Adipocyte (in vitro differentiated cells): Measurements from ENCODE around the gene CTSF.
"Not testable (repeated sequence)": the region's sequence is repeated elsewhere in the genome, so short reads cannot be mapped to it uniquely, and the experiment has no call there.

Experiments used
- DNase-seq: peaks from one replicate; pipeline ENCODE4 v3.0.0-alpha.2; 2015; ENCODE audit warnings: low read depth
- H3K27me3 ChIP-seq: replicated peaks from 2 replicates; pipeline ENCODE4 v1.7.0; 2013; ENCODE audit warnings: mild to moderate bottlenecking, low read length, moderate library complexity; ENCODE audit not compliant: control insufficient read depth, insufficient read depth
- H3K36me3 ChIP-seq: 2 replicates; pipeline ENCODE4 v1.7.0; 2013; ENCODE audit warnings: low read length, mild to moderate bottlenecking, moderate library complexity; ENCODE audit not compliant: control insufficient read depth, insufficient read depth, severe bottlenecking
- H3K4me1 ChIP-seq: 2 replicates; pipeline ENCODE4 v1.7.0; 2013; ENCODE audit warnings: mild to moderate bottlenecking, low read length, moderate library complexity; ENCODE audit not compliant: control insufficient read depth, insufficient read depth
- H3K4me3 ChIP-seq: 2 replicates; pipeline ENCODE4 v1.7.0; 2013; ENCODE audit warnings: mild to moderate bottlenecking, low read length, moderate library complexity
- H3K9ac ChIP-seq: 2 replicates; pipeline ENCODE4 v1.7.0; 2013; ENCODE audit warnings: mild to moderate bottlenecking, low read length, moderate library complexity
- H3K9me3 ChIP-seq: 2 replicates; pipeline ENCODE4 v1.7.0; 2013; ENCODE audit warnings: mild to moderate bottlenecking, low read length, moderate library complexity; ENCODE audit not compliant: control insufficient read depth

CTSF gene

DNA sequence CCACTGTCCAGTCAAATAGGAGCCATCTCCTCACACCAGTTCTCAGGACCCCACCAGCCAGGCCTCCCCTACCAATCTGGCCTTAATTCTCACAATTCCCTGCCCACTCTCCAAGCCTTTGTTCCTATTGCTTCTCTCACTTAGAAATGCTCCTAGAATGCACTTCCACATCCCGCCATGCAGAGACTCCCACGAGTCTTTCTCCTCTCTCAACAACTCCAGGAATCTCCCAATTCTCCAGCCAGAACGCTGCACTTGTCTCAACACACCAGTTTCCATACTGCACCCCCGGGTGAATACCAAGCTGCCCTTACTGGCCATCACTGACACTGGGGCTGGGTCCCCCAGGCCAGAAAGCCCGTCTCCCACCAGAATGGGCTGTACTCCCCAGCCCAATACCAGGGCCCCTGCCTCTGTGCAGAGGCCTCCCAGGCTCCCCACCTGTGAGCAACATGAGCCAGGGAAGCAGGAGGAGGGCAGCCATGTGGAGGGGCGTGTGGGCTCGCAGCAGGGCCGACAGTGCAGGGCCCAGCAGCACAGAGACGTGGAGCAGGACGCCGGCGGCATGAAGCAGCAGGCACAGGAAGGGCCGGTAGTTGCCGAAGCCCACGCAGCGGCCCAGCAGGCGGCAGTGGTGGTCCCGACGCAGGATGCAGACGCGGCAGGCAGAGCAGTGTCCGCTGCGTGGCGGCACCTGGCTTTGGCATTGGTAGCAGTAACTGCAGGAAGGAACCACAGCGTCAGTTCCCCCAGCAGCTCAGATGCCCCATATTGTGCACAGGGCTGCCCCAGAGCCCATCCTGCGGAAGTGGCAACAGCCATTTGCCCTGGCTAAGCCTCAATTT lies 24.9 kb downstream of the CTSF start:
- peak overlapping the region; percentile 50 for H3K9ac ChIP-seq
- peaks cover 7% of the 10 kb centered on the region for H3K36me3 ChIP-seq
- no peak overlapping the region for H3K4me3 ChIP-seq
- H3K9me3 ChIP-seq: no peaks in the 10 kb centered on the region
- H3K4me1 ChIP-seq: peaks cover 30% of the 10 kb centered on the region
- no peaks in the 10 kb centered on the region for H3K27me3 ChIP-seq
- DNase-seq: peak; percentile 22

DNA sequence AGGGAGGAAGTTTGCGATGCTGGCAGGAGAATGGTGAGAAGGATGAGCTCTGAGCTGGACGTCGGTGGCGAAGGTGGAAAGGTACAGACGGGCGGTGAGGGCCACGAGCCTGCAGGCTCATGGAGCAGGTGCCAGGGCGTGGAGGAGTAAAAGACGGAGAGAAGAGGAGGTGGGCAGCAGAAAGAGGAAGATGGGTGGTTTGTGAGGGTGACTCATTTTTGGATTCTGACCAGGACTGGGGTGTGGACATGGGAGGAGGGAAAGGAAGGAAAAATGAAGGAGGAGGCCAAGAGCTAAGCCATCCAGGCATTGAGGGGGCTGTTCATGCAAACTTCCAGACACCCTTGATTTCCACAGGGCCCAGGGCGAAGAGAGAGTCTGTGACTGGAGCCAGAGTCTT lies 26.0 kb downstream of the CTSF start:
- no peaks in the 10 kb centered on the region for H3K27me3 ChIP-seq
- H3K4me3 ChIP-seq: no peak overlapping the region
- H3K9ac ChIP-seq: no peak overlapping the region
- H3K9me3 ChIP-seq: no peaks in the 10 kb centered on the region
- peaks cover 30% of the 10 kb centered on the region for H3K4me1 ChIP-seq
- peak; percentile 16 for DNase-seq
- peaks cover 7% of the 10 kb centered on the region for H3K36me3 ChIP-seq

DNA sequence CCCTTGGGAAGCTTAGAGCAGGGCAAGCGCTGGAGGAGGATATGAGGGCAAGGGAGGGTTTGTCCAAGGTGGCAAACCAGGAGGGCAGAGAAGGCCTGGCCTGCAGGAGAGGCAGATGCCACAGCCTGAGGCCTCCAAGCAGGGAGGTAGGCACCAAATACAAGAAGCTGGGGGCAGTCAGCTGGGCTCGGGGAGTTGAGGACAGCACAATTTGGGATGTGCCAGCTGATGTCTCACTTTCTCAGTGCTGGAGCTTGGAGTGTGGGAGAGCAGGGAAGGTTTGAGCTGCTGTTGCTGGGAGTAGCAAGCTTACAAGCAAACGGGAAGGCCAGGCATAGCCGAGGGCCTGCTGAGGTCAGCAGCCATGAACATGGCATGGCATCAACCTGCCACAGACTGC lies 26.5 kb downstream of the CTSF start:
- Histone ChIP-seq H3K27me3 (no peaks in the 10 kb centered on the region), H3K36me3 (peaks cover 7% of the 10 kb centered on the region), H3K4me1 (peaks cover 30% of the 10 kb centered on the region), H3K9me3 (no peaks in the 10 kb centered on the region), H3K4me3 (no peak overlapping the region), H3K9ac (no peak overlapping the region)
- no peak for DNase-seq

DNA sequence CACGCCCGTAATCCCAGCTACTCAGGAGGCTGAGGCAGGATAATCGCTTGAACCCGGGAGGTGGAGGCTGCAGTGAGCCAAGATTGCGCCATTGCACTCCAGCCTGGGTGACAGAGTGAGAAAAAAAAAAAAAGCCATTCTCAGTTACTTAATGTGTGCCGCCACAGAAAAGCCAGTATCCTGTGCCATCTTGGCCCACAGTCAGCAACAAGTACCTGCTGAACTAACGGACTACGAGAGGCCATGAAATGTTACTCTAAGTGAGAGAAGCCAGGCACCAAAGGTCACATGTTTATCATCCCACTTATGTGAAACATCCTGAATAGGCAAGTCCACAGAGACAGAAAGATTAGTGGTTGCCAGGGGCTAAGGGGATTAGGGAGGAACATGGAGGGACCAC lies 27.8 kb downstream of the CTSF start:
- H3K4me3 ChIP-seq, H3K9ac ChIP-seq, DNase-seq, H3K27me3 ChIP-seq, H3K9me3 ChIP-seq: not testable (repeated sequence)
- peaks cover 25% of the 10 kb centered on the region for H3K4me1 ChIP-seq
- H3K36me3 ChIP-seq: peaks cover 11% of the 10 kb centered on the region

DNA sequence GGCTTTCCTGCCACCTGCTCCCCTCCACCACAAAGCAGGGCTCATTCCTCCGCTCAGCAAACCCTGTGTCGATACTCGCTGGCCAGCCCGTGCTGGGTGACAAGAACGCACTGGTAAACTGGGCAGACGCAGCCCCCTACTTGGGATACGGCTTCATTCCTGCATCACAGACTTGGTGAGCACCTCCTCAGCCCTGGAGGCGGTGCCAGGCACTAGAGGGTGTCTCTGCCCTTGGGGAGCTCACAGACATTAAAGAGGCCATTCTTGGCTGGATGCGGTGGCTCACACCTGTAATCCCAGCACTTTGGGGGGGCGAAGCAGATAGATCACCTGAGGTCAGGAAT lies 28.6 kb downstream of the CTSF start:
- no peak for DNase-seq
- peaks cover 11% of the 10 kb centered on the region for H3K36me3 ChIP-seq
- peaks cover 20% of the 10 kb centered on the region for H3K4me1 ChIP-seq
- H3K4me3 ChIP-seq: no peak overlapping the region
- no peaks in the 10 kb centered on the region for H3K9me3 ChIP-seq
- no peaks in the 10 kb centered on the region for H3K27me3 ChIP-seq
- H3K9ac ChIP-seq: no peak overlapping the region

DNA sequence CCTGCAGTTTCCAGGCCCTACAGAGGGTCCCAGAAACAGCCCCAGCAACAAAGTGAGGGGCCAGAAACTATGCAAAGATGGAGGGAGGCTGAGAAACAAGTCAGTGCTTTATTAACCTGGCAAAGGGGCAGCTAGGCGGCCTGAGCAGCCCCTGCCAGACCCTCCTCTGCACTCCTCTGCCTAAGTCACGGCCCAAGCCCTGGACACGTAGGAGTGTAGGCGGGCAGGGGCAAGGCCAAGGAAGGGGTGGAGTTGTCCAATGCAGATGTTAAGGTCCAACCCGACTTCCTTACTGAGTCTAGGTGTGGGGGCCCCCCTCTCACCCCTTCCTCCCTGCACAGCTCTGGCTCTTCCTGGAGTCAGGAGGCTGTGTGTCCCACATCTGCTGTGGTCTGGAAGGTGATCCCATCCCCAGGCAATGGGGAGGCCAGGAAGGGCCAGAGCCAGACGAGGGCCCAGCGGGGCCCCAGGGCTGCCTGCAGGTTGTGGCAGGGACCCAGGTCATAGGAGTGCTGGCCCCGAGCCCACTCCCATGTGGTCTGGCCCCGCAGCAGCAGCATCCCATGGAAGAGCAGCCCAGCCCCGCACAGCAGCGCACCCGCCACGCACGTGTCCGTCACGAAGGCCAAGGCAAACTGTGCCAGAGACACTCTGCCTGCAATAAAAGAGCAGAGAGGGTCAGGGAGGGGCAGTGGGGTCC lies 29.1 kb downstream of the CTSF start:
- no peak overlapping the region for H3K9ac ChIP-seq
- DNase-seq: no peak
- H3K27me3 ChIP-seq: no peaks in the 10 kb centered on the region
- H3K4me1 ChIP-seq: peaks cover 16% of the 10 kb centered on the region
- H3K36me3 ChIP-seq: peaks cover 11% of the 10 kb centered on the region
- H3K9me3 ChIP-seq: no peaks in the 10 kb centered on the region
- no peak overlapping the region for H3K4me3 ChIP-seq

DNA sequence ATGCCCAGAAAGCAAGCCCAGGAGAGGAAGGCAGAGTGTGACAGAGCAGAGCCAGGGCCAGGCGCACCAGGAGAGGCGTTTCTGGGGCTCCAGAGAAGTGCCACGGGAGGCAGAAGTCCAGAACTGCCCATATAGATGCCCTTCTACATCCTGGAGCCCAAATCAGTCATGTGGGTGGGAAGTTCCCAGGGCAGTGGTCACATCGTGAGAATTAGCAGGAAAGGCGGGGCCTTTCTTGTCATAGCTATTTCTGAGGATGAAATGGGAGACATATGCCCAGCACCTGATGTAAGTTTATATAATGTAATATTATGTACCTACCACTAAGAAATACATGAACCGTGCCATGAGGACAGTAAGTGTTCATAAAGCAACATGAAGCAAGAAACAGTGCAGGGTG lies 35.6 kb downstream of the CTSF start:
- no peak overlapping the region for H3K9ac ChIP-seq
- H3K4me1 ChIP-seq: no peaks in the 10 kb centered on the region
- DNase-seq: no peak

DNA sequence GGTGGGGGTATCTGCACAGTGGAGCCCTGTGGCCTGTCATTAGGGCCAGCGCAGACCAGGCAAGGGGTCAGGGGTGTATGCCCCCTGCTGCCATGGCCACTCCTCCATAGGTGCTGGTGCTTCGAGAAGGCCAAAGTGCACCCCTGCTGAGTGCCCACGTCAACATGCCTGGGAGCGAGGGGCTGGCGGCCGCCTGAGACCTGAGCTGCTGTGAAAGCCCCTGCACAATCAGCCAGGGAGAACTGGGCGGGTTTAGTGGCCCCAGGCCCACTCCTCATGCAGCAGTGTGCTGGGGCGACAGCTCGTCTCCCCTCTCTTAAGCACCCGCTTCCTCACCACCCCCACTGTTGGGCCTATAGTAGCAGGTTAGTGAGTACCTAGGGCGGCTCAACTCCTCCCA lies 36.6 kb downstream of the CTSF start:
- Histone ChIP-seq H3K4me3 (no peak overlapping the region), H3K9me3 (no peaks in the 10 kb centered on the region), H3K36me3 (peaks cover 4% of the 10 kb centered on the region), H3K4me1 (no peaks in the 10 kb centered on the region), H3K9ac (no peak overlapping the region), H3K27me3 (no peaks in the 10 kb centered on the region)
- DNase-seq: no peak

More for the DNA sequence above, 35.6 kb downstream of the CTSF start:
- Histone ChIP-seq H3K9me3 (no peaks in the 10 kb centered on the region), H3K36me3 (peaks cover 4% of the 10 kb centered on the region), H3K4me3 (no peak overlapping the region), H3K27me3 (no peaks in the 10 kb centered on the region)

DNA sequence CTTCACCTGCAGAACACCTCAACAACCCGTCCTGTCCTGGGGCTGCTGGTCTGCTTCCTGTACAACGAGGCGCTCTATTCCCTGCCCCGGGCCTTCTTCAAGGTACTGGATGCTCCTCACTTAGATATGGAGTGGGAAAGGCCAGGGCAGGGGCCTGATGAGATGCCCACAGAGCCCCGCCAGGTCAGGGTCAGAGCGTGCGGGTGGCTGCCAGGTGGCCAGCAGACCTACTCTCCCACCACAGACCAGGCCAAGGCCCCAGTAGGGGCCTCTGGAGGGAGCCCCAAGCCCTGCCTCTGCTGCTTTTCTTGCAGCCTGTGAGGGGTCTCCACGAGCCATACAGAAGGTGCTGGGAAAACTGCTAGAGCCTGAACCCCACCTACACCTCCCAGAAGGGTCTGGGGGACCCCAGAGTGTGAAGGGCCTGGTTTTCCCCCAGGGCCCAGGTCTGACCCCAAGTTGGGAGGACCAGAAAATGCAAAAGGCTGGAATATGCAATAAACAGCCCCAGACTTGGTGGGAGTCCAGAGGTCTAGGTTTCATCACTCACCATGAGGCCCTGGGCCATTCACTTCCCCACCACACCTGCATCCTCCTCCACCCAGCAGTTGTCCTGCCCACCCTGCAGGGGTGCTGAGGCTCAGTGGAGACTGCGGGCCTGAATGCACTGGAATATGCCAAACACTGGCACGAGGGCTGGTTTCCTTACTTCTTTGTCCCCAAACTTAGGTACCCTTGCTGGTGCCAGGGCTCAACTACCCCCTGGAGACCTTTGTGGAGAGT lies 37.3 kb downstream of the CTSF start:
- Histone ChIP-seq H3K4me3 (no peak overlapping the region), H3K9me3 (no peaks in the 10 kb centered on the region), H3K27me3 (no peaks in the 10 kb centered on the region), H3K36me3 (no peaks in the 10 kb centered on the region), H3K9ac (no peak overlapping the region), H3K4me1 (no peaks in the 10 kb centered on the region)
- no peak for DNase-seq

DNA sequence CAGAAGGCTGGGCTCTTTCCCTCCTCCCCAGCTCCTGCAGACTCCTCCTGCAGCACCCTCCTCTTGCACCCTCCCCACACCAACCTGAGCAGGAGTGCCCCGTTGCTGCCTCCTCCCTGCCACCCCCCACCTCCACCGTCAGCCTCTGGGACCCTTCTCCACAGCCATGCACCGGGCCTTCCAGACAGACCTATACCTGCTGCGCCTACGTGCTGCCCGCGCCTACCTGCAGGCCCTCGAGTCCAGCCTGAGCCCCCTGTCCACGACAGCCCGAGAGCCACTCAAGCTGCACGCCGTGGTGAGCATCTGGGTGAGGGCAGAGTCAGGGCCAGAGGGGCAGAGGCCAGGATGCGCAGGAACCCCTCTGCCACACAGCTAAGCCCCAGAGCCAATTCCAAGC lies 38.8 kb downstream of the CTSF start:
- no peaks in the 10 kb centered on the region for H3K9me3 ChIP-seq
- no peak for DNase-seq

DNA sequence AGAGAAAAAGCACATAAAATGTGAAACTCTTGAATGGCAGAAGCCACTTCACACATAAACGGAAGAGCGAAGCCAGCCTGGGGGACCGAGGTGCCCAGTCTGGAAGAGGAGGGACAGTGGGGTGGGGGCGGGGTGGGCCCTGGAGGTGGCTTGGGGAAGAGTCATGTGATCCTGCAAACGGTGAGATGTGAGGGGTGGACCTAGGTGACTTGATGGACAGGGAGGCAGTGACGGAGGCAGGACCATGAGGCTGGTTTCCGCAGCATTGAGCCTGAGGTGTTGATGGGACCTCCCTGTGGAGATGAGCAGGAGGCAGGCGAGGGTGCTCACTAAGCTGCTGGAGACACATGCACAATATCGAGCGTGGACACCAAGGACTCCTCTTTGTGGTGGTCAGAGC lies 39.3 kb downstream of the CTSF start:
- Histone ChIP-seq H3K9me3 (no peaks in the 10 kb centered on the region), H3K4me1 (no peaks in the 10 kb centered on the region), H3K9ac (no peak overlapping the region), H3K4me3 (no peak overlapping the region), H3K36me3 (no peaks in the 10 kb centered on the region), H3K27me3 (no peaks in the 10 kb centered on the region)
- DNase-seq: no peak

More for the DNA sequence above, 38.8 kb downstream of the CTSF start:
- H3K4me1 ChIP-seq: no peaks in the 10 kb centered on the region
- H3K27me3 ChIP-seq: no peaks in the 10 kb centered on the region
- no peak overlapping the region for H3K9ac ChIP-seq
- no peaks in the 10 kb centered on the region for H3K36me3 ChIP-seq
- no peak overlapping the region for H3K4me3 ChIP-seq
